ENCODE data around the gene LMOD2.

Gene LMOD2

DNA sequence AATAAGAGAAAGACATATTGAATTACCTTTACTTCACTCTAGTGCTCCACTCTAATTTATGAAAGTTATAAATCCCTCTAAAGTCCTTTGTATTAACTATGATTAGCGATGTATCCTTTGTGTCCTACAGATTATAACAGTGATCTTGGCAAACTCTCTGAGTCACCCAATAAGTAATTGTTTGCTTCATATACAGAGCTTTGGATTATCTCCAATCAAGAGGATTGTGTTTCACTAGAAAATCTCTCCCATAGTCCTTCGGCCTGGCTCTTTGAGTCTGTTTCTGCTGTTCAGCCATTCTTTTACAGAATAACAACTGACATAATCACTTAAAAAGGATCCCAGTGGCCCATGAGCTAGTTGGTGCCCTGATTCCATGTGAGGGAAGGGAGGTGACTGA is 9.5 kb downstream of the LMOD2 start:
- no peak for DNase-seq
- Histone ChIP-seq H3K36me3 (replicated peaks) (no peaks in the 10 kb centered on the region), H3K27ac (no peak overlapping the region), H3K27me3 (replicated peaks) (no peaks in the 10 kb centered on the region), H3K4me3 (ENCODE audit: low read depth, low read length) (no peak overlapping the region)
- in situ Hi-C loops (cut with HindIII; ENCODE audit: low pct_ligation_motif_present, low sequenced_read_pairs) = no loop called here
- TF ChIP-seq, protein P1, sequence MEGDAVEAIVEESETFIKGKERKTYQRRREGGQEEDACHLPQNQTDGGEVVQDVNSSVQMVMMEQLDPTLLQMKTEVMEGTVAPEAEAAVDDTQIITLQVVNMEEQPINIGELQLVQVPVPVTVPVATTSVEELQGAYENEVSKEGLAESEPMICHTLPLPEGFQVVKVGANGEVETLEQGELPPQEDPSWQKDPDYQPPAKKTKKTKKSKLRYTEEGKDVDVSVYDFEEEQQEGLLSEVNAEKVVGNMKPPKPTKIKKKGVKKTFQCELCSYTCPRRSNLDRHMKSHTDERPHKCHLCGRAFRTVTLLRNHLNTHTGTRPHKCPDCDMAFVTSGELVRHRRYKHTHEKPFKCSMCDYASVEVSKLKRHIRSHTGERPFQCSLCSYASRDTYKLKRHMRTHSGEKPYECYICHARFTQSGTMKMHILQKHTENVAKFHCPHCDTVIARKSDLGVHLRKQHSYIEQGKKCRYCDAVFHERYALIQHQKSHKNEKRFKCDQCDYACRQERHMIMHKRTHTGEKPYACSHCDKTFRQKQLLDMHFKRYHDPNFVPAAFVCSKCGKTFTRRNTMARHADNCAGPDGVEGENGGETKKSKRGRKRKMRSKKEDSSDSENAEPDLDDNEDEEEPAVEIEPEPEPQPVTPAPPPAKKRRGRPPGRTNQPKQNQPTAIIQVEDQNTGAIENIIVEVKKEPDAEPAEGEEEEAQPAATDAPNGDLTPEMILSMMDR (IDR thresholded peaks at IDR 0.05; ENCODE audit: low read depth, low read length, missing control alignments) = no peak

DNA sequence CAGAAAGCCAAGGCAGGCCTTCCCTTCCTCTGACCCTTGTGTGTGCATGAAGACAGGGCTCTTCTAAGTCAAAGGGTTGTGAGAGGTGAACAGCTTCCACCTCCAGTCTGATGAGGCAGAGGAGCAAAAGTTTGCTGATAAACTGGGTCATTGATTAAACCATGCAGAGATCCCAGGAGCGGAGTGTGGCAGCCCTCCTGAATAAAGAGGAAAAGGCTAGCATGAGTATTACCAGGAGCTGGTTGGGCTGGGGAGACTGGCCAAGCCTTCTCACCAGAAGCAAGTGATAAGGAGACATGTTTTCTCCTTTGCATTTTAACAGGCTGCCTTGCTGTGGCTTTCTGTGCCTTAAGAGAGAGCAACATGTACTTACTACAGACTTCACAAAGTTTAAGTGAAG is 10.2 kb downstream of the LMOD2 start:
- no peak overlapping the region for H3K27ac ChIP-seq
- DNase-seq = no peak
- no peak overlapping the region for H3K4me3 ChIP-seq (ENCODE audit: low read depth, low read length)
- in situ Hi-C loops (cut with HindIII; ENCODE audit: low pct_ligation_motif_present, low sequenced_read_pairs) = no loop called here
- no peaks in the 10 kb centered on the region for H3K27me3 ChIP-seq (replicated peaks)
- H3K36me3 ChIP-seq (replicated peaks) = no peaks in the 10 kb centered on the region
- TF ChIP-seq, protein P1 (IDR thresholded peaks at IDR 0.05; ENCODE audit: low read depth, low read length, missing control alignments) = no peak

DNA sequence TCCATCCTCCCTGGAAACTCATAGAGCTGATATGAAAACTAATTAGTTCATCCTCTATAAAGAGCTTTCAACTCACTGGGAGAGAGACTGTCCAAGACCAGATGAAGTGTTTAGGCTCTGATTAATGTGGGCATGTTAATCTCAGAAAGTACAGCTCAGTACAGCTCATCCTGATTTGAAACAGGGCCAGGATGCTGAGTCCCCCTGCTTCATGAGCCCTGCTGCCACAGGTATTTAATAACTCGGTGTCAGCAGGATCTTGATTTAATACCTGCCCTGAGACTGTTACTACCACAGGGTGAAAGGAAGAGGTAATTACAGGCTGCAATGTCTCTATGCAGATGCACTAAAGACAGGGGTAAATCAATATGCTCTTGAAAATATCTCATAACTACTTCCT is 10.8 kb downstream of the LMOD2 start:
- DNase-seq = no peak
- no peak overlapping the region for H3K27ac ChIP-seq
- H3K4me3 ChIP-seq (ENCODE audit: low read depth, low read length) = no peak overlapping the region
- no peaks in the 10 kb centered on the region for H3K27me3 ChIP-seq (replicated peaks)
- TF ChIP-seq, protein P1 (IDR thresholded peaks at IDR 0.05; ENCODE audit: low read depth, low read length, missing control alignments) = no peak
- H3K36me3 ChIP-seq (replicated peaks) = no peaks in the 10 kb centered on the region
- in situ Hi-C loops (cut with HindIII; ENCODE audit: low pct_ligation_motif_present, low sequenced_read_pairs) = no loop called here

DNA sequence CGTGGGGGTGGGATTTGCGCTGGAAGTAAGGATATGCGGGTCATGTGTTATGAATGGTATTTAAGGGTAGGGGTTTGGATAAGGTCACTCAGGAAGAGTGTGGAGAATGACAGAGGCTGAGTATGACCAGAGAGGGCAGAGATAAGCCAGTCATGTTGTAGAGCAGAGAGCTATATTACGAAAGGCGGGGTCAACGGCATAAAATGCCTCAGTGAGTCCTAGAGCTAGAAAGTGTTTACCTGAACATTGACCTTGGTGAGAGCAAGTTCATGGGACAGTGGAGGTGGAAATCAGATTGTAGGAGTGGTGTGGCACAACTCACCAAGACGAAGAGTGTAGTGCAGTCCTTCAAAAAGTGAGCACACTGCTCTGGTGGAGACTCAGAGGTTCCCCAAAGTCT is 13.8 kb downstream of the LMOD2 start:
- H3K4me3 ChIP-seq (ENCODE audit: low read depth, low read length) = no peak overlapping the region
- in situ Hi-C loops (cut with HindIII; ENCODE audit: low pct_ligation_motif_present, low sequenced_read_pairs) = no loop called here
- TF ChIP-seq, protein P1 (IDR thresholded peaks at IDR 0.05; ENCODE audit: low read depth, low read length, missing control alignments) = no peak
- no peaks in the 10 kb centered on the region for H3K27me3 ChIP-seq (replicated peaks)
- no peak for DNase-seq
- no peaks in the 10 kb centered on the region for H3K36me3 ChIP-seq (replicated peaks)
- no peak overlapping the region for H3K27ac ChIP-seq

DNA sequence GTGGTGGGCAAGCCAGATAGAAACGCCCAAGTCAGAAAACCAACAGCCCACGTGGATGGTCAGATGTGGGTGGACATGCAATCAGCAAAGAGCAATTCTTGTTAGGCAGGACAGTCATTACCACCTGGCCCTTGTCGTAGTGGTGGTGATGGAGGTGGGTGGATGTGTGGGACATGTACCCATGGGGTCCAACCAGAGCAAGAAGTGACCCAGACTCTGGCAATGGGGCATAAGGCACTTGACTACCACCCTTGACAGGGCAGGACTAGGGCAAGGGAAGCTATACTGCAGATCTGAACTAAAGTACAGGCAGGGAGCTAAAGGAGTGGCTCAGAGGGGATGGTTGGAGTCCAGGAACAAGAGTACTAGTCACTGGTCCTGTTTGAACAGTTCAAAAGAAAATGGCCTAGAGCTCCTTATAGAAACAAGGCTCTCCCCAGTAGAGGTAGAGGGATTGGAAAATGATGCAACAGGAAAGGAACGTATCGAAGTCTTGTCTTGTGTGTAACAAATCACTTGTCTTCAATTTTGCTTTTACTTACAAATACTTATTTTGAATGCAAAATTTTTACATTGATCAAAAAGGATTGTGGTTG is 17.6 kb downstream of the LMOD2 start:
- Histone ChIP-seq H3K36me3 (replicated peaks) (no peaks in the 10 kb centered on the region), H3K27ac (no peak overlapping the region), H3K27me3 (replicated peaks) (no peaks in the 10 kb centered on the region), H3K4me3 (ENCODE audit: low read depth, low read length) (no peak overlapping the region)
- DNase-seq = no peak
- TF ChIP-seq, protein P1 (IDR thresholded peaks at IDR 0.05; ENCODE audit: low read depth, low read length, missing control alignments) = no peak
- in situ Hi-C loops (cut with HindIII; ENCODE audit: low pct_ligation_motif_present, low sequenced_read_pairs) = no loop called here

DNA sequence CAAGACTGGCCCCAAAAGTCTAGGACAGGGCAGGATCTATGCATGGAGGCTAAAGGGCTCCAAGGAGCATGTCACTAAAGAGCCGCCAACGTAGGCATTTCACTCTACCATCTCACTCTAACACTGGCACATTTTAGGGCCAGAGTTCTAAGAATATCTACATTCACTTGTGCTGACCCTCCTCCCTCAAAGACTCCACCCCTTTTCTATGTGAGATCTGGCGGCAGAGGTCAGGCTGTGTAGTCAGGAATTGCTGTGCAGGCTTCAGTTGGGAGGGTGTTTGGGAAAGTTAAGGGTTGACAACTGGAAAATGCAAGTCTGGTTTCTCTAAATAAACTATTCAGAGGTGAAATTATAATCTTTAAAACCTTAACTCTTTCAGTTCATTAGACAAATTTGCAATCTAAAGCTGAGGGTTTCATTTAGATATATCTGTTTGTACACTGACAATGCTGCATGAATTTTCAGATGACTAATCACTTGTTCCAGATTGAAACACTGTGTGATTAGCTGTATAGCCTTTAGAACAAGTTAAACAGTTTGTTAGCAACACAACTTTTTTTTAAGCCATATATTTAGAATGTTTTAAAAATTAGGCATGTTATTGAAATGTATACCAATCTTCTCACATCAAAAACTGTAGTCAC is 18.2 kb downstream of the LMOD2 start:
- TF ChIP-seq, protein P1 (IDR thresholded peaks at IDR 0.05; ENCODE audit: low read depth, low read length, missing control alignments) = no peak
- in situ Hi-C loops (cut with HindIII; ENCODE audit: low pct_ligation_motif_present, low sequenced_read_pairs) = no loop called here
- no peak overlapping the region for H3K4me3 ChIP-seq (ENCODE audit: low read depth, low read length)
- H3K36me3 ChIP-seq (replicated peaks) = no peaks in the 10 kb centered on the region
- H3K27me3 ChIP-seq (replicated peaks) = no peaks in the 10 kb centered on the region
- H3K27ac ChIP-seq = no peak overlapping the region
- DNase-seq = no peak

Data from brain microvascular endothelial cell (primary cell).